ENCODE results near the gene CHRNB4. TPM values are rescaled to one million over a fixed set of nuclear protein-coding genes. Genes with fewer than 3 reads are reported as not detected.

CHRNB4 gene
- total and polyA plus RNA-seq, 2 of the 8 experiments (the other 6 are each of a cell fraction or from before 2014, with no cell fraction given): 2.4 to 4.5 TPM

GRCh38 chr15:78630886-78631633 is 9.9 kb downstream of the CHRNB4 start:
- FAIRE-seq: no peak
- Histone ChIP-seq H3K18ac (ENCODE audit: extremely low read depth, low read length) (no peak overlapping the region), H4K8ac (ENCODE audit: extremely low read depth, insufficient read depth, low read length) (no peak overlapping the region)
- TF ChIP-seq, protein P1, sequence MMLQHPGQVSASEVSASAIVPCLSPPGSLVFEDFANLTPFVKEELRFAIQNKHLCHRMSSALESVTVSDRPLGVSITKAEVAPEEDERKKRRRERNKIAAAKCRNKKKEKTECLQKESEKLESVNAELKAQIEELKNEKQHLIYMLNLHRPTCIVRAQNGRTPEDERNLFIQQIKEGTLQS (IDR thresholded peaks at IDR 0.05; ENCODE audit: insufficient read depth, low read depth, low read length): no peak
- no peak for TF ChIP-seq RXRA (IDR thresholded peaks at IDR 0.05; ENCODE audit: insufficient read depth, low read depth, low read length)
- TF ChIP-seq HDAC6 (IDR thresholded peaks at IDR 0.05; ENCODE audit: low read depth, low read length): no peak
- TF ChIP-seq, protein P2, sequence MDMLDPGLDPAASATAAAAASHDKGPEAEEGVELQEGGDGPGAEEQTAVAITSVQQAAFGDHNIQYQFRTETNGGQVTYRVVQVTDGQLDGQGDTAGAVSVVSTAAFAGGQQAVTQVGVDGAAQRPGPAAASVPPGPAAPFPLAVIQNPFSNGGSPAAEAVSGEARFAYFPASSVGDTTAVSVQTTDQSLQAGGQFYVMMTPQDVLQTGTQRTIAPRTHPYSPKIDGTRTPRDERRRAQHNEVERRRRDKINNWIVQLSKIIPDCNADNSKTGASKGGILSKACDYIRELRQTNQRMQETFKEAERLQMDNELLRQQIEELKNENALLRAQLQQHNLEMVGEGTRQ (IDR thresholded peaks at IDR 0.05; ENCODE audit: low read length): no peak
- TF ChIP-seq CEBPB (IDR thresholded peaks at IDR 0.05; ENCODE audit: low read depth, low read length): no peak
- TF ChIP-seq JUND (IDR thresholded peaks at IDR 0.05; ENCODE audit: low read length): no peak
- no peak for TF ChIP-seq SP2 (IDR thresholded peaks at IDR 0.05; ENCODE audit: low read length)
- no peak for TF ChIP-seq MAX (IDR thresholded peaks at IDR 0.05)
- TF ChIP-seq NRF1 (IDR thresholded peaks at IDR 0.05; ENCODE audit: low read depth, low read length): no peak
- TF ChIP-seq GABPA (IDR thresholded peaks at IDR 0.05; ENCODE audit: borderline replicate concordance, insufficient read depth, low read length): no peak
- TF ChIP-seq SIX5 (IDR thresholded peaks at IDR 0.05; ENCODE audit: low read depth, low read length): no peak

More at GRCh38 chr15:78630886-78631633, 9.9 kb downstream of the CHRNB4 start:
- peak overlapping the region in 1 of 4 experiments; percentile 19; a peak in 1 of 7 replicates for H3K9ac ChIP-seq (replicated peaks in 1 of 4; ENCODE audit: extremely low read depth in 1 of 4, low read depth in 3 of 4, low read length in 3 of 4)
- no peaks in the 10 kb centered on the region for H3K27me3 ChIP-seq (replicated peaks in 1 of 4; ENCODE audit: control insufficient read depth in 3 of 4, extremely low read depth in 1 of 4, insufficient read depth in 3 of 4, low read length in 3 of 4)
- H4K20me1 ChIP-seq (replicated peaks in 1 of 2; ENCODE audit: control insufficient read depth in 1 of 2, insufficient read depth in 2 of 2, low read length in 2 of 2): no peaks in the 10 kb centered on the region
- H2BK20ac ChIP-seq (ENCODE audit: low read length): no peak overlapping the region
- no peak for DNase-seq (ENCODE audit: low read depth in 1 of 2, low spot score in 2 of 2)
- no peak overlapping the region for H2BK12ac ChIP-seq (ENCODE audit: low read depth, low read length)
- H3K9me3 ChIP-seq (ENCODE audit: insufficient read depth in 2 of 2, low read depth in 1 of 2, low read length in 1 of 2): no peaks in the 10 kb centered on the region
- no peak overlapping the region for H4K5ac ChIP-seq (ENCODE audit: insufficient read length, low read depth, low read length)
- no peaks in the 10 kb centered on the region; a peak in 1 of 7 replicates for H3K4me1 ChIP-seq (replicated peaks in 1 of 4; ENCODE audit: control insufficient read depth in 3 of 4, insufficient read depth in 4 of 4, low read length in 3 of 4)
- no peak overlapping the region for H4K91ac ChIP-seq (replicated peaks; ENCODE audit: insufficient read length, low read length)
- no peaks in the 10 kb centered on the region; the same call in 1 of the 2 replicates for H3K23me2 ChIP-seq (ENCODE audit: low read depth, low read length)
- no peaks in the 10 kb centered on the region for H3K79me2 ChIP-seq (ENCODE audit: control insufficient read depth in 1 of 2, insufficient read depth in 2 of 2, low read length in 2 of 2)
- WGBS, 2 experiments (ENCODE audit: extremely low coverage in 1 of 2, insufficient coverage in 1 of 2, insufficient read length in 1 of 2, insufficient replicate concordance in 2 of 2, low coverage in 1 of 2, low lambda C conversion rate in 2 of 2, missing lambda C conversion rate in 1 of 2): 83% methylated on average over 9 of the region's 9 CpGs; no CpG with 5 or more reads in 1 of the 2 experiments
- H3K4me3 ChIP-seq (ENCODE audit: extremely low read depth in 1 of 4, insufficient read depth in 2 of 4, low read depth in 3 of 4, low read length in 4 of 4): no peak overlapping the region
- H3K36me3 ChIP-seq (ENCODE audit: control insufficient read depth in 2 of 4, insufficient read depth in 4 of 4, low read length in 3 of 4): peaks cover 0 to 7% (median 0%) of the 10 kb centered on the region in 4 experiments; a peak in 2 of 8 replicates
- no peak overlapping the region for H3K23ac ChIP-seq (ENCODE audit: insufficient read length)
- no peak overlapping the region for H3K4ac ChIP-seq (replicated peaks; ENCODE audit: insufficient read length, low read depth, low read length)
- ChIA-PET POLR2A (ENCODE audit: partially characterized antibody) (no interaction called here), CTCF (ENCODE audit: partially characterized antibody) (interaction anchor here (0.7 to 10.9 kb wide), 9 partner anchors 8 to 391 kb away, joined by 3 to 256 read pairs (median 5); partner anchors contain the start of gene CHRNA3)
- H2BK5ac ChIP-seq (ENCODE audit: low read depth, low read length): no peak overlapping the region
- no peak overlapping the region for H3K27ac ChIP-seq (ENCODE audit: low read depth, low read length)
- H2AFZ ChIP-seq (ENCODE audit: low read length): no peak overlapping the region
- peaks cover 2% of the 10 kb centered on the region; the same call in 1 of the 2 replicates for H3K79me1 ChIP-seq (ENCODE audit: low read depth, low read length)
- H2BK120ac ChIP-seq (replicated peaks; ENCODE audit: low read depth, low read length): no peak overlapping the region
- H3K56ac ChIP-seq (replicated peaks; ENCODE audit: insufficient read length, low read depth, low read length): no peak overlapping the region
- no peak overlapping the region for H2AK5ac ChIP-seq (ENCODE audit: low read depth, low read length)
- no peak overlapping the region for H3K14ac ChIP-seq (ENCODE audit: insufficient read length)
- no peak overlapping the region for H3K4me2 ChIP-seq (ENCODE audit: insufficient read depth in 1 of 2, low read depth in 2 of 2, low read length in 2 of 2)
- no peak overlapping the region for H2BK15ac ChIP-seq (ENCODE audit: low read length)
